ENCODE data around the gene ENC1. TPM values are rescaled to one million over a fixed set of nuclear protein-coding genes. Genes with fewer than 3 reads are reported as not detected.

Gene ENC1
- total RNA-seq, 1 experiment from 2014 or later = 7.9 TPM

DNA sequence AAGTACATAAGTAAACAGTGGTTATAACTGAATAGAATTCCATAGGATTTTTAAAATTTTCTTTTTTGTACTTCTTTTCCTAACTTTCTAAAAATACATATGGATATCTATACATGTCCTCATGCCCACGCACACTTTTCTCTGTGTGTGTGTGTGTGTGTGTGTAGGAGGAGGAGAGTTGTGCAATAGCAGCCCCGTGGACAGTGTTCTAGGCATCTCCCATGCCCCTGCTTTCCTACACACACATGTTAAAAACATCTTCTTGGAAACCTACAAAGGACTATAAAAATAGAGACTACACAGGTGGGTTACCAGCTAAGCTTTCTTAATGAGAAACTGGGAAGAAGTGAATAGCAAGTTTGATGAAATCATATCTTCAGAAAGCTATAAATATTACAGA lies 24.7 kb upstream of the ENC1 start:
- Histone ChIP-seq H3K27me3 (replicated peaks; ENCODE audit: insufficient read depth, low read depth, low read length, poor library complexity) (peaks cover 37% of the 10 kb centered on the region), H3K36me3 (ENCODE audit: insufficient read depth, low read length, poor library complexity, severe bottlenecking) (no peaks in the 10 kb centered on the region), H3K4me1 (ENCODE audit: insufficient read depth, low read length, poor library complexity, severe bottlenecking) (no peaks in the 10 kb centered on the region), H3K27ac (ENCODE audit: low read depth, low read length, poor library complexity, severe bottlenecking) (no peak overlapping the region), H3K4me3 (ENCODE audit: low read depth, low read length, poor library complexity, severe bottlenecking) (no peak overlapping the region), H3K9me3 (ENCODE audit: low read depth, low read length, poor library complexity, severe bottlenecking) (no peaks in the 10 kb centered on the region)
- POLR2A ChIA-PET (ENCODE audit: low non-redundant PET) = no interaction called here
- no peak for TF ChIP-seq EZH2 (IDR thresholded peaks at IDR 0.05; ENCODE audit: borderline replicate concordance, low read depth, low read length, poor library complexity, severe bottlenecking)
- TF ChIP-seq, protein P1, sequence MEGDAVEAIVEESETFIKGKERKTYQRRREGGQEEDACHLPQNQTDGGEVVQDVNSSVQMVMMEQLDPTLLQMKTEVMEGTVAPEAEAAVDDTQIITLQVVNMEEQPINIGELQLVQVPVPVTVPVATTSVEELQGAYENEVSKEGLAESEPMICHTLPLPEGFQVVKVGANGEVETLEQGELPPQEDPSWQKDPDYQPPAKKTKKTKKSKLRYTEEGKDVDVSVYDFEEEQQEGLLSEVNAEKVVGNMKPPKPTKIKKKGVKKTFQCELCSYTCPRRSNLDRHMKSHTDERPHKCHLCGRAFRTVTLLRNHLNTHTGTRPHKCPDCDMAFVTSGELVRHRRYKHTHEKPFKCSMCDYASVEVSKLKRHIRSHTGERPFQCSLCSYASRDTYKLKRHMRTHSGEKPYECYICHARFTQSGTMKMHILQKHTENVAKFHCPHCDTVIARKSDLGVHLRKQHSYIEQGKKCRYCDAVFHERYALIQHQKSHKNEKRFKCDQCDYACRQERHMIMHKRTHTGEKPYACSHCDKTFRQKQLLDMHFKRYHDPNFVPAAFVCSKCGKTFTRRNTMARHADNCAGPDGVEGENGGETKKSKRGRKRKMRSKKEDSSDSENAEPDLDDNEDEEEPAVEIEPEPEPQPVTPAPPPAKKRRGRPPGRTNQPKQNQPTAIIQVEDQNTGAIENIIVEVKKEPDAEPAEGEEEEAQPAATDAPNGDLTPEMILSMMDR (conservative IDR thresholded peaks at IDR 0.05; ENCODE audit: low read depth, low read length) = no peak
- DNase-seq (ENCODE audit: low spot score) = no peak
- no TSS peak for BruUV-seq (replicated peaks)
- intact Hi-C loops (cut with micrococcal nuclease; ENCODE audit: unreplicated experiment) = no loop called here
- CTCF ChIA-PET = no interaction called here

DNA sequence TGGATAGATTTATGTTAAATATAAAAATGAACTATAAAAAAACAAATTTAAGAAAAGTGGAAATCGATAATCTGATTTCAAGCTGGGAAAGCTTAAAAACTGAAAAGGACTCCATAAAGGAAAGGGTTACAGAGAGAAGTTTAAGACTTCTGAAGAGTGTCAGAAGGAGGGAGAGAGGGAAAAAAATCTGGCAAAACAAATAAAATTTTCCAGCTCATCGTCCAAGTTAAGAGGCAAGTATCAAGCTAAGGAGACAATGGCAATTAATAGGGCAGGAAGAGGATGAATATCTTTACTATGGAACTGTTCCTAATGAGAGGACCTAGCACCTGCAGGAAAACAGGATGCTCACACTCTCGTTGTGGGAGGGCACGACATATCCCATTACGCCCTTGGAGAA lies 24.0 kb upstream of the ENC1 start:
- no peaks in the 10 kb centered on the region for H3K36me3 ChIP-seq (ENCODE audit: insufficient read depth, low read length, poor library complexity, severe bottlenecking)
- TF ChIP-seq, protein P1 (conservative IDR thresholded peaks at IDR 0.05; ENCODE audit: low read depth, low read length) = no peak
- TF ChIP-seq EZH2 (IDR thresholded peaks at IDR 0.05; ENCODE audit: borderline replicate concordance, low read depth, low read length, poor library complexity, severe bottlenecking) = no peak
- intact Hi-C loops (cut with micrococcal nuclease; ENCODE audit: unreplicated experiment) = no loop called here
- CTCF ChIA-PET = no interaction called here
- no TSS peak for BruUV-seq (replicated peaks)
- no peaks in the 10 kb centered on the region for H3K4me1 ChIP-seq (ENCODE audit: insufficient read depth, low read length, poor library complexity, severe bottlenecking)
- DNase-seq (ENCODE audit: low spot score) = no peak
- no peaks in the 10 kb centered on the region for H3K9me3 ChIP-seq (ENCODE audit: low read depth, low read length, poor library complexity, severe bottlenecking)
- H3K27me3 ChIP-seq (replicated peaks; ENCODE audit: insufficient read depth, low read depth, low read length, poor library complexity) = peaks cover 37% of the 10 kb centered on the region
- POLR2A ChIA-PET (ENCODE audit: low non-redundant PET) = no interaction called here
- no peak overlapping the region for H3K4me3 ChIP-seq (ENCODE audit: low read depth, low read length, poor library complexity, severe bottlenecking)
- H3K27ac ChIP-seq (ENCODE audit: low read depth, low read length, poor library complexity, severe bottlenecking) = no peak overlapping the region

DNA sequence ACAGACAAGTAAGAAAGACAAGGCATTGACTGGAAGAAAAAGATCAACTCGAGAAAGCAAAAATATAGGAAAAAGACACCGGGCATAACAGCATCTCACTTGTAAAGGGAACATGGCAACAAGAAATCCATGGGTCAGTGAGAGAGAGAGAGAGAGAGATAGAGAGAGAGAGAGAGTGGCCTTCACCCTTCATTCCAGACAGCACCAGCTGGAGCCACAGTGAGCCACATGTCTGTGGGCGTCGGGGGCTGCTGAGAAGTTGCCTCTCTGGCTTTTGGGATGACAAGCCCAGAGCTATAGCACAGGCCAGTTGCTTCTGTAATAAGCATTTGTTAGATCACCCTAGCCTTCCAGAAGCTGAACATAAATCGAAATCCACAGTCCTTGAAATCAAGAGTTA lies 20.3 kb upstream of the ENC1 start:
- H3K4me1 ChIP-seq (ENCODE audit: insufficient read depth, low read length, poor library complexity, severe bottlenecking) = no peaks in the 10 kb centered on the region
- H3K4me3 ChIP-seq (ENCODE audit: low read depth, low read length, poor library complexity, severe bottlenecking) = no peak overlapping the region
- CTCF ChIA-PET = no interaction called here
- no peak for TF ChIP-seq EZH2 (IDR thresholded peaks at IDR 0.05; ENCODE audit: borderline replicate concordance, low read depth, low read length, poor library complexity, severe bottlenecking)
- TF ChIP-seq, protein P1 (conservative IDR thresholded peaks at IDR 0.05; ENCODE audit: low read depth, low read length) = no peak
- BruUV-seq (replicated peaks) = no TSS peak
- H3K9me3 ChIP-seq (ENCODE audit: low read depth, low read length, poor library complexity, severe bottlenecking) = no peaks in the 10 kb centered on the region
- intact Hi-C loops (cut with micrococcal nuclease; ENCODE audit: unreplicated experiment) = no loop called here
- peaks cover 28% of the 10 kb centered on the region for H3K27me3 ChIP-seq (replicated peaks; ENCODE audit: insufficient read depth, low read depth, low read length, poor library complexity)
- no peak overlapping the region for H3K27ac ChIP-seq (ENCODE audit: low read depth, low read length, poor library complexity, severe bottlenecking)
- DNase-seq (ENCODE audit: low spot score) = no peak
- POLR2A ChIA-PET (ENCODE audit: low non-redundant PET) = no interaction called here
- H3K36me3 ChIP-seq (ENCODE audit: insufficient read depth, low read length, poor library complexity, severe bottlenecking) = no peaks in the 10 kb centered on the region
